B cell (primary cell): ENCODE measurements around the gene RIIAD1. TPM values are rescaled to one million over a fixed set of nuclear protein-coding genes. Genes with fewer than 3 reads are reported as not detected.

Source experiments
- ATAC-seq: fragments of 200-7000 bp; cut with Tn5 transposase; one replicate; pipeline ENCODE4 v1.10.0; 2021; ENCODE audit warnings: low read depth, mild to moderate bottlenecking, moderate number of reproducible peaks, moderate library complexity
- CTCF ChIA-PET: fragments of 350-600 bp; sonication (Branson Sonifier 250); formaldehyde crosslinking; loops from one replicate; lab custom pipeline; 2021; ENCODE audit warnings: antibody characterized with exemption, inconsistent platforms; lab: Charles Lee
- POLR2A ChIA-PET: fragments of 350-600 bp; sonication (Branson Sonifier 250); formaldehyde crosslinking; loops from one replicate; lab custom pipeline; 2021; ENCODE audit warnings: antibody characterized with exemption; lab: Charles Lee
- DNase-seq: peaks from one replicate; pipeline ENCODE4 v3.0.0; 2013
- H2AFZ ChIP-seq: 2 replicates; pipeline ENCODE4 v1.6.1; 2012; ENCODE audit warnings: mild to moderate bottlenecking, low read depth, low read length; ENCODE audit not compliant: insufficient read depth, poor library complexity, severe bottlenecking
- H3K27ac ChIP-seq, 2 donors: 1 replicate in 1 of 2; 2 replicates in 1 of 2; pipeline ENCODE4 v1.5.1; 2012 to 2013; ENCODE audit warnings: low read length in 2 of 2, mild to moderate bottlenecking in 2 of 2, moderate library complexity in 1 of 2
- H3K27me3 ChIP-seq, 4 experiments: fragments of 200-600 bp in 1 of 4; sonication (generic) in 1 of 4; replicated peaks in 1 of 4; 1 replicate in 2 of 4; 2 replicates in 2 of 4; pipeline versions ENCODE4 v1.6.1 to v1.7.0; 2013 to 2016; ENCODE audit warnings: low read length in 3 of 4, mild to moderate bottlenecking in 2 of 4, mixed read lengths in 1 of 4, moderate library complexity in 1 of 4; ENCODE audit not compliant: insufficient read depth in 4 of 4, control insufficient read depth in 3 of 4; ENCODE audit errors: control extremely low read depth in 1 of 4
- H3K36me3 ChIP-seq, 2 experiments: replicated peaks in 1 of 2; 1 replicate in 1 of 2; 2 replicates in 1 of 2; pipeline versions ENCODE4 v1.6.1 to v1.7.1; 2013; ENCODE audit warnings: low read length in 1 of 2; ENCODE audit not compliant: insufficient read depth in 2 of 2, control insufficient read depth in 1 of 2; ENCODE audit errors: control extremely low read depth in 1 of 2, extremely low read depth in 1 of 2
- H3K4me1 ChIP-seq, 2 donors: fragments of 200-600 bp in 1 of 2; sonication (generic) in 1 of 2; 1 replicate in 1 of 2; 2 replicates in 1 of 2; pipeline versions ENCODE4 v1.5.1 to v1.6.1; 2013 to 2017; ENCODE audit warnings: low read length in 2 of 2; ENCODE audit not compliant: control insufficient read depth in 2 of 2, insufficient read depth in 2 of 2
- H3K4me2 ChIP-seq: replicated peaks from 2 replicates; pipeline ENCODE3; 2012; ENCODE audit warnings: mild to moderate bottlenecking, low read depth, low read length; ENCODE audit not compliant: poor library complexity, severe bottlenecking
- H3K4me3 ChIP-seq, 5 experiments: fragments of 200-600 bp in 1 of 5; sonication (generic) in 1 of 5; 1 replicate in 3 of 5; 2 replicates in 2 of 5; pipeline versions ENCODE4 v1.5.1 to v1.7.0; 2011 to 2016; ENCODE audit warnings: low read length in 4 of 5, mild to moderate bottlenecking in 4 of 5, low read depth in 2 of 5, control low read depth in 1 of 5, moderate library complexity in 1 of 5; ENCODE audit not compliant: insufficient read depth in 1 of 5; ENCODE audit errors: control extremely low read depth in 1 of 5, extremely low read depth in 1 of 5
- H3K79me2 ChIP-seq: fragments of 200-600 bp; sonication (generic); one replicate; pipeline ENCODE4 v1.6.0; 2016; ENCODE audit warnings: low read length; ENCODE audit not compliant: control insufficient read depth, insufficient read depth
- H3K9ac ChIP-seq: fragments of 200-600 bp; sonication (generic); 2 replicates; pipeline ENCODE4 v1.6.1; 2017; ENCODE audit warnings: mild to moderate bottlenecking, low read length, moderate library complexity
- H3K9me3 ChIP-seq, 3 donors: one replicate each; pipeline versions ENCODE4 v1.6.1 to v1.7.1; 2013; ENCODE audit warnings: low read length in 2 of 3; ENCODE audit not compliant: control insufficient read depth in 2 of 3, insufficient read depth in 1 of 3; ENCODE audit errors: control extremely low read depth in 1 of 3
- H4K20me1 ChIP-seq: 2 replicates; pipeline ENCODE4 v1.6.0; 2012; ENCODE audit warnings: mild to moderate bottlenecking, low read length; ENCODE audit not compliant: insufficient read depth, control insufficient read depth, poor library complexity, severe bottlenecking
- H3K27ac Mint-ChIP-seq: one replicate; pipeline ENCODE4 v1.8.0; 2021; ENCODE audit warnings: mixed read lengths
- H3K27me3 Mint-ChIP-seq: one replicate; pipeline ENCODE4 v1.8.0; 2021; ENCODE audit warnings: mixed read lengths
- H3K4me1 Mint-ChIP-seq: one replicate; pipeline ENCODE4 v1.8.0; 2021; ENCODE audit warnings: mixed read lengths
- H3K4me3 Mint-ChIP-seq: one replicate; pipeline ENCODE4 v1.8.0; 2021; ENCODE audit warnings: mixed read lengths
- H3K9me3 Mint-ChIP-seq: one replicate; pipeline ENCODE4 v1.8.0; 2022; ENCODE audit warnings: mixed read lengths; ENCODE audit not compliant: insufficient read depth
- CTCF ChIP-seq: fragments of 200-600 bp; IDR thresholded peaks from one replicate; pipeline ENCODE4 v1.8.0; 2022; ENCODE audit warnings: antibody characterized with exemption, mild to moderate bottlenecking
- EZH2 ChIP-seq: IDR thresholded peaks from 2 replicates; pipeline ENCODE4 v1.6.1; 2012; ENCODE audit warnings: borderline replicate concordance, low read depth, mild to moderate bottlenecking, moderate library complexity, low read length; ENCODE audit not compliant: insufficient read depth, poor library complexity, severe bottlenecking
- WGBS: methylation state at CpG from one replicate; pipeline ENCODE4 v1.1.5; 2013; ENCODE audit warnings: missing lambda C conversion rate; ENCODE audit not compliant: insufficient coverage; 5-methylcytosine and 5-hydroxymethylcytosine counted together
- intact Hi-C: fragments of 100-400 bp; cut with micrococcal nuclease; formaldehyde crosslinking; loops from one replicate; pipeline ENCODE4 v1.10.0; 2022
- polyA plus RNA-seq: library from polyadenylated mRNA; depleted of rRNA; stranded (reverse); fragments of >200 nt; gene quantifications from 2 replicates; pipeline ENCODE4 v1.2.3, GENCODE V29; 2012
- total RNA-seq, 2 donors: library from RNA; stranded (reverse); fragments of 120-200 nt in 1 of 2; gene quantifications; 1 replicate in 1 of 2; 2 replicates in 1 of 2; pipeline versions ENCODE4 v1.2.3 to v1.2.4, GENCODE V29; 2013 to 2022

RIIAD1 gene
- total and polyA plus RNA-seq, 2 donors (not counting 1 experiment from before 2014, with no cell fraction given) = not detected

GRCh38 chr1:151706464-151707415 is 14.6 kb upstream of the RIIAD1 start:
- TF ChIP-seq EZH2 (no peak), CTCF (no peak)
- CTCF ChIA-PET = interaction anchor here (1.6 kb wide), 1 partner anchor 8 kb away, joined by 3 read pairs; no protein-coding TSS in a partner anchor
- H3K4me3 ChIP-seq = no peak overlapping the region
- no peaks in the 10 kb centered on the region for H3K36me3 ChIP-seq
- Mint-ChIP-seq H3K4me3 (no peak overlapping the region), H3K27ac (no peak overlapping the region), H3K9me3 (no peaks in the 10 kb centered on the region), H3K4me1 (no peaks in the 10 kb centered on the region), H3K27me3 (peaks cover 4% of the 10 kb centered on the region)
- no peaks in the 10 kb centered on the region for H3K9me3 ChIP-seq
- no peaks in the 10 kb centered on the region for H4K20me1 ChIP-seq
- H2AFZ ChIP-seq = no peak overlapping the region
- no peaks in the 10 kb centered on the region for H3K79me2 ChIP-seq
- POLR2A ChIA-PET = no interaction called here
- H3K4me1 ChIP-seq = no peaks in the 10 kb centered on the region
- no peak overlapping the region for H3K27ac ChIP-seq
- no peak for ATAC-seq
- no peak overlapping the region for H3K4me2 ChIP-seq
- no peak overlapping the region for H3K9ac ChIP-seq
- DNase-seq = no peak
- WGBS = 66% methylated on average over 14 of the region's 21 CpGs
- intact Hi-C loops = no loop called here
- H3K27me3 ChIP-seq = peaks cover 0 to 5% (median 0%) of the 10 kb centered on the region in 4 experiments

DNA sequence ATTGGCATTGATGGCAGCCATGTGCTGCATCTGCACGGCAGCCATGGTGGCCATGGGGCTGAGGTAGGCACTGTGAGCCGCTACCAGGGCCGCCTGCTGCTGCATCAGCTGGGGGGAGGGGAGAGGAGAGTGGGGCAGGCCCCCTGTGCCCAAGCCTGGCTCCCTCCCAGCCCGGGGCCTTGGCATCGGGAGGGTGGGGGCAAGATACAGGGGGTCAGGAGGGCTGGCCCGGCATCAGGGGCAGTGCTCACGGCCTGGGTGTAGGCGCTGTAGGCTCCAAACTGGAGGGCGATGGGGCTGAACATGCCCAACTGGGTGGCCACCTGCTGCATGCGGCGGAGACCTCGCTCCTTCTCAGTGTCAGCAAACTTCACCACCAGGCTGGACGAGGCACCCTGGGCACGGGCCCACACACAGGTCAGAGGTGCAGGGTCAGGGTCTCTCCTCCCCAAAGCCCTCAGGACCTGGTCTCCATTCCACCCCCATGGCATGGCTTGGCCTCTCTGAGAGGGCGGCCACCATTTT is 13.7 kb upstream of the RIIAD1 start:
- TF ChIP-seq CTCF = no peak
- TF ChIP-seq EZH2 = no peak
- peaks cover 12% of the 10 kb centered on the region for H3K27me3 Mint-ChIP-seq
- no peak overlapping the region for H3K4me3 Mint-ChIP-seq
- no peaks in the 10 kb centered on the region for H3K4me1 Mint-ChIP-seq
- no peaks in the 10 kb centered on the region for H3K9me3 Mint-ChIP-seq
- Histone ChIP-seq H4K20me1 (no peaks in the 10 kb centered on the region), H3K36me3 (no peaks in the 10 kb centered on the region), H3K4me3 (no peak overlapping the region), H3K4me1 (no peaks in the 10 kb centered on the region), H3K27me3 (peaks cover 0 to 5% (median 0%) of the 10 kb centered on the region in 4 experiments), H3K9ac (no peak overlapping the region), H3K4me2 (no peak overlapping the region), H3K79me2 (no peaks in the 10 kb centered on the region), H3K27ac (no peak overlapping the region), H2AFZ (no peak overlapping the region), H3K9me3 (no peaks in the 10 kb centered on the region)
- POLR2A ChIA-PET = no interaction called here
- CTCF ChIA-PET = no interaction called here
- intact Hi-C loops = no loop called here
- no peak for ATAC-seq
- DNase-seq = no peak
- H3K27ac Mint-ChIP-seq = no peak overlapping the region
- 99% methylated on average over 14 of the region's 15 CpGs for WGBS
